NCI-H1417 (cell line): ENCODE results near the gene CCDC187.

ENCODE experiments used
- DNase-seq, 3 experiments: peaks; one replicate each; lab custom pipeline; 2025; lab: John Stamatoyannopoulos, UW

Gene CCDC187

DNA sequence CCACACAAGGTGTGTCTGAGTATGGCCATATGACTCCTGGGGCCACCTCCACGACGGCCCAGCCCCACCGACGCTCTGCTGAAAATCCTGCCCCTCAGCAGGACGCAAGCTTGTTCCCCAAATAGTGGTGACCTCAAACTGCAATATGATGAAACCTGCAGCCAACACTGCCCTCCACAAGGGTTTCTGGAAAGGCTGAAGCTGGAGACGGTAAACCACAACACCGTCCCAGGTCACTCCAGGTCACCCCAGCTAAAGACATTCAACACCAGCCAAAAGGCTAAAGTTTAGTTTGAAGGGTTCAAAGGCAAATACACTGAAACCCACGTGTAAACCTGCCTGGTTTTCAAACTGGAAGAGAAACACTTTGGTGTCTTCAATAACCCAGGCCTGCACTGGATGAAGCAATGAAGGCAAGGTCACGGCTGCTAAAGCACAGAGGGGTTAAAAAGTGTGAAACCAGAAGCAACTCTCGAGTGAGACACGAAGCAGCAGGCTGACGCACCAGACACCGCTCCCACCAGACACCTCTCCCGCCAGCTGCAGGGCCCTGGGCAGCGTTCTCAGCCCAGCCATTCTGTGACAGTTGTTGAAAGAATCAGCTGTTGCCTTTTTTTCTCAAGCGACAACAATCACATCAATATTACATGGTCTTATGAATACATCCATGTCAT is 97.2 kb downstream of the CCDC187 start:
- peak in 1 of 3 experiments; percentile 30 for DNase-seq

GRCh38 chr9:136205707-136205992 is 98.2 kb downstream of the CCDC187 start:
- no peak for DNase-seq

GRCh38 chr9:136204838-136205706 is 98.8 kb downstream of the CCDC187 start, which contains the start of gene LHX3:
TSS of gene LHX3 (minus strand) at chr9:136205128. CDS start at chr9:136205012, 116 bp downstream.
- DNase-seq: no peak

GRCh38 chr9:136204145-136204805 is 99.6 kb downstream of the CCDC187 start:
- no peak for DNase-seq

GRCh38 chr9:136203408-136204144 is 100.3 kb downstream of the CCDC187 start:
- no peak for DNase-seq

DNA sequence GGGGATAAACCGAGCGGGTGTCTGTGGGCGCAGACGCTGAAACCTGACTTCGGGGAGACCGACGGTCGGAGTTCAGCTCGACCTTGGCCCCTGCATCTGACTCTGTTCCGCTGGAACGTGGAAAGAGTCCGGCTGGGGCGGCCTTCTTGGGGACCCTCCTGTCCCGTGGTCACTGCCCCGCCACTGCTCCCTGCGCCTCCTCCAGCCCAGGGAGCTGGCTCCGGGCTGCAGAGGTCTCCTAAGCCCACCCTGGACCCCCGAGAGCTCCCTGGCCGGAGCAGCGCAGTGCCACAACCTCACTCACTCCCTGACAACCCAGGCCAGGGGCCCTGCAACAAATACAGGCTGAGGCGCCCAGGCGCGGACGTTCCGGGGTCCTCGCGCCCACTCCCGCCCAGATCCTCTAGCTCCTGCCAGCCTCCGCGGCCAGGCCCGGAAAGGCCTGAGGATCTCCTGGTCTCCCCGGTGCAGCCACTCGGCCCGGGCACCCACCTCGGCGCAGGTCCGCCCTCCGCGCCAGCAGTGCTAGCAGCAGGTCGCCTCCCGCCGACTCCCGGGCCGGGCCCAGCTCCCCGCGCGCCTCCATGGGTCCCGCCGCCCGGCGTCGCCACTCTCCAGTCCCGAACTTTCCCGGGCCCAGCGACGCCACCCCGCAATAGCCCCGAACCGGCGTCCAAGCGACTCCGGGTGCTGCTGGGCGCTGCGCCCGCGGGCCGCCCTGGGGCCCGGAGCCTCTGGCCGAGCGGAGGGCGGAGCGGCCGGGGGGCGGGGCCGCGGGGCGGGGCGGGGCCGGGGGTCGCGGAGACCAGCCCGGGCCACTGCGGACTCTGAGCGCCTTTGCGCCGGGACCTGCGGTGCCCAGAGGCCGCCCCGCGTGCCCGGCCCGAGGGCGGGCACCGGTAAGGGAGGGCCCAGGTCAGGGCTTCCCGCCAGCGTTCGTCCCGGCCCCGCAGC is 101.2 kb downstream of the CCDC187 start:
- DNase-seq: no peak

DNA sequence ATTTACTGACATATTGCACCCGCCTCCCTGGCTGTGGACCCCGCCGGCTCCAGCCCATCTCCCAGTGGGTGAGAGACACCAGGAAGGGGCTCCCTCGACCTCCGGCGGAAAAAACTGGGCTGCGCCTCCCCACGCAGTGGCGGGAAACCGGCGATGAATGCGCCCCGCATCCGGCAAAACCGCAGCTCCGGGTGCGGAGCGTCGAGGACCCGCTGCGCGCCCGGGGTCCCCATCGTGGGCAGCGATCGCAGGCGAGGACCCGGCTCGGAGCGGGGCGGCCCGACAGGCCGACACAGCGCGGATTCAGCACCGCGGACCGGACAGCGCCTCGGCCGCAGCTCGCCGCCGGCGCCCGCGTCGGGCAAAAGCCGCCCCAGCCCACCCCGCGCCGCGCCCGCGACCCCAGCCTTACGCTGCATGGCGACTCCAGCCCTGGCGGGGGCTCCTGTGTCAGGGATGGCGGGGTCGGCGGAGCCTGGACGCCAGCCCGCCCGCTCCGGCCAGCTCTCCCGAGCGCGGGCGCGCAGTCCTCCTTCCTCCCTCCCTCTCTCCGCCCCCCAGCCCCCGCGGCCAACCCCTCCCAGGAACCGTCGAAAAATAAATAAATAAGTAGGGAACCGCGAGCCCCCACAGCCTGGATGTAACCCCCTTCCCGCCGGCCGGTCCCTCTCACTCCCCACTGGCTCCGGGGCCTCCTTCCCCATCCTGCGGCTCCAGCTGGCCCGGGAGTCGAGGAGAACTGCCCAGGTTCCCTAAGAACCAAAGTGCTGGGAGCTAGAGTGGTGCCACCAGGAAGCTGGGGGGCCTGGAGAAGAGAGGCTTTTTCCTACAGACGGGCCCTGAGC is 102.1 kb downstream of the CCDC187 start:
- no peak for DNase-seq

- DNase-seq: no peak
These were observed 102.7 kb downstream of the CCDC187 start for GRCh38 chr9:136201174-136201573.

GRCh38 chr9:136200424-136200823 is 103.5 kb downstream of the CCDC187 start:
- DNase-seq: no peak
